Posterior vena cava (tissue), 2 donors: ENCODE measurements around the gene LZTS2. TPM values are rescaled to one million over a fixed set of nuclear protein-coding genes. Genes with fewer than 3 reads are reported as not detected.

Source experiments
- DNase-seq: peaks from one replicate; pipeline ENCODE4 v3.0.0-alpha.2; 2020; ENCODE audit warnings: low spot score
- intact Hi-C, 2 donors: fragments of 100-400 bp; cut with DNase I; formaldehyde crosslinking; loops; one replicate each; pipeline versions ENCODE4 v1.14.1 to v1.14.2; 2022 to 2023
- total RNA-seq, 2 donors: library from RNA; stranded (reverse); fragmentation: NEBNext Ultra II Directional; extraction: Animal tissue kit (Norgen Biotek cat#: 25700); gene quantifications; one replicate each; pipeline ENCODE4 v1.2.1, GENCODE V29; 2021
- donor health status: DM: yes; HTN: yes; CAD: no.
- donor health status: DM: yes; HTN: yes; CAD: no.

The LZTS2 gene
- total RNA-seq, 2 donors from 2014 or later: 71.4 to 91.3 TPM

DNA sequence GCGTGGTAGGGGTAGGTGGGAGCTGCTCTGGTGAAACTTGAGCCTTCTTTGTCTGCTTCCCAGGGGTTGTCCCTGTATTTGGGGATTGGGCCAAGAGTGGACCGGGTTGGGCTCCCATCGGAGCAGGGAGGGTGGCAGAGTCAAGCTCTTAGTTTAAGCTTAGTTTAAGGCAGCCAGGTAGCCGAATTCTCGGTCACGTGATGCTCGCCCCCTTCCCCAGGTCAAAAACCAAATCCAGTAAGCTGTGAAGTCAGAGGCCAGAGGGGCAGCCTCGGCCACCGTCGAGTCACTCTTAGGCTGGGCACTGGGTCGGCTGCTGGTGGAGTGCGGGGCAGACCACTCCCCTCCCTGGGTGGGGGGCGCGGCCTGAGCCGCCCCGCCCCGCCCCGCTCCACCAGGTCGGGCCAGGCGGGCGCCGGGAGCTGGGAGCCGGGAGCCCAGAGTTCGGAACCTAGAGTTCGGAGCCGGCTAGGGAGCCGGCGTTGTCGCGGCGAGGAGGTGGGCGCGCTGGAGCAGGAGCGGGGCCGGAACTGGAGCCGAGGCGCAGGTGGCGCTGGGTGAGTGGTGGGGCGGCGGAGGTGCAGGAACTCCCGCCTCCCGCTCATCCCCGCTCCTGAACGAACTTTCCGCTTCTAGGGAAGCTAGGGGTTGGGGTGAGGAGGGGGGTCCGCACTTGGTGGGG, 2.8 kb upstream of the LZTS2 start:
- intact Hi-C loops: no loop called here
- DNase-seq: no peak

GRCh38 chr10:100997360-100998182, 2.0 kb upstream of the LZTS2 start:
- intact Hi-C loops: loop anchor here in 1 of 2 donors (2.0 kb wide), 1 partner anchor 15 kb away; no protein-coding TSS in a partner anchor
- DNase-seq: peak; percentile 93

GRCh38 chr10:100998183-100998990, 1.2 kb upstream of the LZTS2 start:
- peak; percentile 91 for DNase-seq
- intact Hi-C loops: loop anchor here in 1 of 2 donors (2.0 kb wide), 1 partner anchor 14 kb away; no protein-coding TSS in a partner anchor

DNA sequence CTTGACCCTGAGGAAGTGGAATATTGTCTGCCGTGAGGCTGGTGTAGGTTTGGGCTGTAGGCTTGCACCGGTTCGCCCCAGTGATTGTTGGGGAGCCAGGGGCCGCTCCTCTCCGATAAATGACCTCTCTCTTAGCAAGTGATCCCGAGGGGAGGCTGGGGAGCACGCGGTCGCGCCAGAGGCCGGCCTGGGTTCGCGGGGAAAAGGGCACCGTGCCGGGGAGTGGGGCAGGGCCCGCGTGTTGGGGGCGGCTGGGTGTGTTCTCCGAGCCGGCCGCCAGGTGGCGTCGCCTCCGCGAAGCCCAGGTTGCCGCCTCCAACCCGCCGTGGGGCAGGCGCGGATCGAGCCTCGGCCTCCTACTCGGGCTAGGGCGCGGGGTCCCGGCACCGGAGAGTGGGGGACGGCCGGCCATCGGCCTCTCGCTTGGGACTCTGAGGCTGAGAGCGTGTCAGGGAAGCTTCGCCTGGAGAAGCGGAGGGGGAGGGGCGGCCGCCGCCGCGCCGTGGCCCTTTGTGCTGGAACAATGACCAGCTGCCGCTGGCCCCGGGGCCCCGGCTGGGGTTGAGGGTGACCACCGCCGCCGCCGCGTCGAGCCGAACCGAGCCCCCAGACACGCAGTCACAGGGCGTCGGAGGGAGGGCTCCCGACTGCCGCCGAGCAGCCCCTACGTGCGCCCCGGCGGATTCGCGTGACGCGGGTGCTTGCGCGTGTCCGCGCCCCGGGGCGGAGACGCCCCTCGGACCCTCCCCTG, 442 bp upstream of the LZTS2 start:
- intact Hi-C loops: loop anchor here in 1 of 2 donors (2.0 kb wide), 1 partner anchor 14 kb away; no protein-coding TSS in a partner anchor
- DNase-seq: peak; percentile 95

DNA sequence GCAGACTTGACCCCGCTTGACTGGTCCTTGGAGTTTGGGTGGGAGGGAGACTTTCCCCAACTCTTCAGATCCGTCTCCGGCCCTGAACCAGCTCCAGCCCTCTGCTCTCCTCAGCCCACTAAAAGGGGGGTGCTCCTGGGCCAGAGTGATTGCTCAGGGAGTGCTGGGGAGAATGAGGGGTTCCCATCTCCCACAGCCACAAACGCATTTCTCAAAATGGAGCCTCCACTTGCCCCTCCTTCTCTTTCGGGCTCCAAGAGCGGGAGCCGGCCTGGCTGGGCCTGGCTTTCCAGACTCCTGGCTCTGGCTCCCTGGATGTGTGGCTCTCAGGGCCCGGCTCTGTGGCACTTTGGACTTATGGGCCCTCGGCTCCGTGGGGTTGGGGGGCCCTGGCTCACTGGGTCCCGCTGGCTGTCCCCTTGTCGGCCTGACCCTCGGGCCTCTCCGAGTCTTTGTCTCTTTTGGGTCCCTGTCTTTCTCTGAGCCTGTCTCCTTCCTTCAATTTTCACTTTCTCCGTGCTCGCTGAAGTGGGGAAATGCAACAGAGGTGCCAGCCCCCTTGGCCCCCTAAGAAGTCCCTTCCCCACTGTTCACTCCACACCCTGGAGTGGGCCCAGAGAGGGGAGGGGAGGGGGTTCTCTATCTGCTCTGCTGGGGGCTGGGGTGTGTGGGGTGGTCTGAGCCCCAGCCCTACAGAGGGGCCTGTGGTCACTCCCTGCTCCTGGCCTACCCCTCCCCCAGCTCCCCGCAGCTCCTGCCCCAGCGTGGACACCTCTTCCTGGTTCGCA, 713 bp downstream of the LZTS2 start:
- intact Hi-C loops: no loop called here
- DNase-seq: peak; percentile 82

DNA sequence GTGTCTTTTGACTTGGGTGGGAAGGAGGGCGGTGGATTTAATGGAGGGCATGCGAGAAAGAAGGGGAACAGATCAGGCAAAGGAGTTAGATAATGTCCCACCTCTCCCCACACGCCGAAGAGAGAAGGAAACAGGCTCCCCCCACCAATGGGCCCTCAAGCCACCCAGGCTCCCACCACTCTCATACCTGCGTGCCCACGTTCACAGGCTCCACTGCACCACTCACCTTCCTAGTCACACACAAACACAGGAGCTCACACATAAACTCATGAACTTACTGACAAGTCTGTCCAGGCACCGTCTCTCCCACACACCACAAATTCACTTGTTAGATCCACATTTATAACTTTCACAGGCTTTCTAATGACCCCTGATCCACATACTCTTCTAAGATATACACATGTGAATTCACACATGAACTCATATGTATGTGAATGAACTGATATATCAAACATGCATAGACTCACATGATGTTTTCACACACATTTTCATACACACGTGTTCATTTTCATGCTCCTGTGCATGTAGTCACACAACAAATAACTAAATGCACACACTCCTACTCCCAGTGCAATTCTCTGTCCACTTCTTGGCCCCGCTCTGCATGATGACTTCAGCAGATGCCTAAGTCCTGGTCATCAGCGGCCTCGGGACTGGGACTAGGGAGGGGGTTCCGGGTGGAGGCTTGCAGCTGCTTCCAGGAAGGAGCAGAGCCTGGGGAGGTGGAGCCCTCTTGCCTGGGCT, 1.5 kb downstream of the LZTS2 start:
- intact Hi-C loops: no loop called here
- DNase-seq: peak; percentile 97

GRCh38 chr10:101001659-101002035, 2.0 kb downstream of the LZTS2 start:
- intact Hi-C loops: no loop called here
- DNase-seq: no peak

- no peak for DNase-seq
- intact Hi-C loops: no loop called here
These were observed 2.8 kb downstream of the LZTS2 start for GRCh38 chr10:101002456-101002855.

DNA sequence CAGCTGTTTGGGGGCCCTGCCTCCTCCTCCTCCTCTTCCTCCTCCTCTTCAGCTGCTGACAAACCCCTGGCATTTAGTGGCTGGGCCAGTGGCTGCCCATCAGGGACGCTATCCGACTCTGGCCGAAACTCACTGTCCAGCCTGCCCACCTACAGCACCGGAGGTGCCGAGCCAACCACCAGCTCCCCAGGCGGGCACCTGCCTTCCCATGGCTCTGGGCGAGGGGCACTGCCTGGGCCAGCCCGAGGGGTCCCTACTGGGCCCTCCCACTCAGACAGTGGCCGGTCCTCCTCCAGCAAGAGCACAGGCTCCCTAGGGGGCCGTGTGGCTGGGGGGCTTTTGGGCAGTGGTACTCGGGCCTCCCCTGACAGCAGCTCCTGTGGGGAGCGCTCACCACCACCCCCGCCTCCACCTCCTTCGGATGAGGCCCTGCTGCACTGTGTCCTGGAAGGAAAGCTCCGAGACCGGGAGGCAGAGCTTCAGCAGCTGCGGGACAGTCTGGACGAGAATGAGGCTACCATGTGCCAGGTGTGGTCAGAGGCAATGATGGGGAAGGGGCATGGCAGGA, 4.1 kb downstream of the LZTS2 start:
- intact Hi-C loops: no loop called here
- no peak for DNase-seq

- intact Hi-C loops: no loop called here
- DNase-seq: no peak
These were observed 5.8 kb downstream of the LZTS2 start for GRCh38 chr10:101005361-101005760.

- intact Hi-C loops: no loop called here
These were observed 6.4 kb downstream of the LZTS2 start for GRCh38 chr10:101005869-101006567.

GRCh38 chr10:101006593-101007098, 7.0 kb downstream of the LZTS2 start:
- no peak for DNase-seq
- intact Hi-C loops: no loop called here

More at GRCh38 chr10:101005869-101006567, 6.4 kb downstream of the LZTS2 start:
- no peak for DNase-seq

DNA sequence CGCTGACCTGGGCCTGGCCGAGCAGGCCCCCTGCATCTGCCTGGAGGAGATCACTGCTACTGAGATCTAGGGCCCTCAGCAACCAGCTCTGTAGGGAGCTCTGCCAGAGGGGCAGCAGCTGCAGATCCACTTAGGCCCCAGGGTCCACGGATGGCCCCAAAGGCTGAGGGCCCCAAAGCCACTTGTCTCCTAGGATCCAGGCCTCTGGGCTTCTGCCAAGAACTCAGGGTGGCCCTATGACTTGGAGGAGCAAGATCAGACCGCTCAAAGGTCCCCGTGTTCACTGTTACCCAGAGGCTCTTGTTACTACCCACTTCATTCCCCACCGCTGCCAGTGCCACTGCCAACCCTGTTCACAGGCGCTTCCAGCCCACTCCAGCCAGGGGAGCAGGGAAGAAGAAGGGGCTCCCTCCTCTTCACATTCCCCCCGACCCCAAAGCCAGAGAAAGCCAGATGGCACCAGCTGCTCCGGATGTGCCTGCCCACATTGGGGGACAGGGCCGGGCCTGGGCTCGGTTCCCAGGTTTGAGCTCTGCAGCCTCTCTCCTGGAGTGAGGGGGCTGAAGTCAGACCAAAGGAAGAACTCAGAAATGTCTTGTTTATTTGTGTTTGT, 7.6 kb downstream of the LZTS2 start:
- intact Hi-C loops: no loop called here
- no peak for DNase-seq

DNA sequence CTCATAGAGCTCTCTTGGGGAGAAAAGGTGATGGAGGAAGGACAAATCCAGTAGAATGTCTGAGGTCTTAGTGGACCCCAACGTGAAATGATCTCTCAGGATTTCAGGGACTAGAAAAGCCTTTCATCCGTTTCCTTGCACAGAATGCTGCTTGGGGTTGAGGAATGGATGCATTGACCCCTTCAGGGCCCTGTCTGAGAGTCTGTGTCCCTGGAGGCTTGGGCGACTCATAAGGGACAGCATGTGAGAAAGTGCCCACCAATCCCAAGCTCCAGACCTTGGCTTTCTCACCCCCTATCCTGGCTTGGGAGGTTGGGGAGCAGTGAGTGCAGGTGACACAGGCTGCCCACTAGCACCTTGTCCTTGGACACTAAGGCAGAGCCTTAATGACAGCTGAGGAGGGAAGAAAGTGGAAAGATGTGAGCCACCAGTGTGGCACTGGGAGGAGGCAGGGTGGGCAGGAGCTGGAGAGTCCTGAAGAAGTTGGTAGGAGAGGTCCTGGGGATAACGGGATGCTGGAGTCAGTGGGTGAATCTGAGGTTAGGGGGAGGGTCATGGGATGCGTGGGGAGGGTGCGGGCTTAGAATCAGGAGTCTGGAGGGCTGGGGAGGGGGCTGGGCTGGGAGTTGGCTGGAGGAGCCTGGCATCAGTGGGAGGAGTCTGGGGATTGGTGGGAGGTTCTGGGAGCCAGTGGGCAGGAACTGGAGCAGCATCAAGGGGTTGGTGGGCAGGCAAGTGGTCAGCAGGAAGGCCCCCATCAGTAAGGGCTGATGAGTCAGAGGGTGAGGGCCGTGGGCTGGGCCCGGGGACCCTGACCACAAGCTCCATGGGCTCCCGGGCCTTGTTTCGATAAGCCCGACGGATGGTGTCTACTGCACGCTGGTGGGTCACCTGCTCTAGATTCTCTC, 8.6 kb downstream of the LZTS2 start:
- DNase-seq: no peak
- intact Hi-C loops: no loop called here

- no peak for DNase-seq
- intact Hi-C loops: no loop called here
These were observed 9.3 kb downstream of the LZTS2 start for GRCh38 chr10:101008823-101009423.
